Fibroblast of the aortic adventitia (primary cell): ENCODE measurements around the gene IVL. TPM values are rescaled to one million over a fixed set of nuclear protein-coding genes. Genes with fewer than 3 reads are reported as not detected.

ENCODE experiments used
- DNase-seq: peaks from one replicate; pipeline ENCODE4 v3.0.0-alpha.2; 2010; ENCODE audit warnings: low read depth
- H3K4me3 ChIP-seq: 2 replicates; pipeline ENCODE4 v1.5.1; 2011; ENCODE audit warnings: low read depth, mild to moderate bottlenecking, control low read depth, low read length, moderate library complexity
- total RNA-seq: library from RNA; depleted of rRNA; stranded (reverse); fragments of >200 nt; gene quantifications from 2 replicates; pipeline ENCODE4 v1.2.3, GENCODE V29; 2012; ENCODE audit warnings: low replicate concordance
- TF ChIP-seq, protein P1 (sequence below): IDR thresholded peaks from 2 replicates; pipeline ENCODE4 v1.5.1; 2011; ENCODE audit warnings: mild to moderate bottlenecking, low read length, control low read depth, inconsistent platforms; ENCODE audit not compliant: insufficient read depth

IVL gene
- total RNA-seq, 1 donor = not detected

- TF ChIP-seq, protein P1, sequence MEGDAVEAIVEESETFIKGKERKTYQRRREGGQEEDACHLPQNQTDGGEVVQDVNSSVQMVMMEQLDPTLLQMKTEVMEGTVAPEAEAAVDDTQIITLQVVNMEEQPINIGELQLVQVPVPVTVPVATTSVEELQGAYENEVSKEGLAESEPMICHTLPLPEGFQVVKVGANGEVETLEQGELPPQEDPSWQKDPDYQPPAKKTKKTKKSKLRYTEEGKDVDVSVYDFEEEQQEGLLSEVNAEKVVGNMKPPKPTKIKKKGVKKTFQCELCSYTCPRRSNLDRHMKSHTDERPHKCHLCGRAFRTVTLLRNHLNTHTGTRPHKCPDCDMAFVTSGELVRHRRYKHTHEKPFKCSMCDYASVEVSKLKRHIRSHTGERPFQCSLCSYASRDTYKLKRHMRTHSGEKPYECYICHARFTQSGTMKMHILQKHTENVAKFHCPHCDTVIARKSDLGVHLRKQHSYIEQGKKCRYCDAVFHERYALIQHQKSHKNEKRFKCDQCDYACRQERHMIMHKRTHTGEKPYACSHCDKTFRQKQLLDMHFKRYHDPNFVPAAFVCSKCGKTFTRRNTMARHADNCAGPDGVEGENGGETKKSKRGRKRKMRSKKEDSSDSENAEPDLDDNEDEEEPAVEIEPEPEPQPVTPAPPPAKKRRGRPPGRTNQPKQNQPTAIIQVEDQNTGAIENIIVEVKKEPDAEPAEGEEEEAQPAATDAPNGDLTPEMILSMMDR = no peak
- no peak overlapping the region for H3K4me3 ChIP-seq
- no peak for DNase-seq
Observed at GRCh38 chr1:152957561-152957960, 49.2 kb downstream of the IVL start.

DNA sequence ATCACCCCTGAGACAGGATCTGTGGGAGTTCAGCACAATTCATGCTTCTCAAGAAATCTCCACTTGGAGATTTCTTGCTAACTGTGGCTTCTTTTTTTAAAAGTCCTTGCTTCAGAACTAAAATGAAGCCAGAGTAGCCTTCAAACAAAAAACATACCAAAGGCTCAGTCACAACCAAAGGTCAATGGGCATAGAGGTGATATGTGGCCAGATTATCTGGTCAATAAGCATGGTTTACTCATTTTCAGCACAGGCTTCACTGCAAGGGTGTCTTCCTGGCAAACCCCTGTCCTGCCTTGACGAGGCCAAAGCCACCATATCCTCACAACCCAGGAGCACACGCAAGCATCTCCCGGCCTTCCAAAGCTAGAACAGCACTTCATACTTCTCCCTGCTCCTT is 50.9 kb downstream of the IVL start:
- no peak overlapping the region for H3K4me3 ChIP-seq
- TF ChIP-seq, protein P1 = no peak
- no peak for DNase-seq

DNA sequence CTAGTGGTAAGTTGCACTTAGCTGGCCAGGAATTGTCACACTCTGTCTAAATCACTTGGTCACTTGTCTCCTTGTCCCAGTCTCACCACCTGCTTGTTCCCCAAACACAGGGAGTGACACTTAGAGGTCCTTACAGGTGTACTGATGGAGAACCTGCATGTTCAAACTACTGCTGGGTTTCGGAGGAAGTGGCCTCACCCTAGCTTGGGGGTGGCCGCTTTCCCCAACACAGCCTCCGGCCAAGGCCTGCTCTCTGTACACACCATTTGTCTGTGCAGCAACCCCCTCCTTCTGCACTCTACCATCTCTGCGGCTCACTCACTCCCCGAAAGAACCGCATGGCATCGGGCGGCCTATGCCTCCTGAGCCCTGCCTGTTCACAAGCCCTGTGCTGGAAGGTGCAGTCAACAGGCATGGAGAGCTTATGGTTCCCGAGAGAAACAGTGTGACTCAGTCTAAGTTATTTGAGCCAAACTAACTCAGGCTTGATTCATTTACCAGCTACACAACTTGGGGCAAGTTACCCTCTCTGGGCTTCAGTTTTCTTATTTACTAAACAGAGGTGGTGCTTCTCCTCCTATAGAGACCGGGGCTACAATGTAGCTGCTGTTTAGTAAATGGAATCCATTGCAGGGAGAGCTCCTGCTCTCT is 51.6 kb downstream of the IVL start:
- DNase-seq = no peak
- TF ChIP-seq, protein P1 = no peak
- H3K4me3 ChIP-seq = no peak overlapping the region

- no peak overlapping the region for H3K4me3 ChIP-seq
- DNase-seq = no peak
- TF ChIP-seq, protein P1 = no peak
Observed at GRCh38 chr1:152960452-152961044, 52.2 kb downstream of the IVL start.

Other genes starting within 250 kb of the IVL start
- not detected in 2 replicates for gene LCE2D, start 245.2 kb upstream of the IVL start, total RNA-seq
- gene LCE2C, start 233.3 kb upstream of the IVL start, total RNA-seq = not detected in 2 replicates
- gene LCE2B, start 222.4 kb upstream of the IVL start, total RNA-seq = not detected in 2 replicates
- gene LCE2A, start 210.2 kb upstream of the IVL start, total RNA-seq = not detected in 2 replicates
- gene LCE4A, start 200.4 kb upstream of the IVL start, total RNA-seq = not detected in 2 replicates
- not detected in 2 replicates for gene KPRP, start 150.5 kb upstream of the IVL start, total RNA-seq
- not detected in 2 replicates for gene LCE1F, start 133.4 kb upstream of the IVL start, total RNA-seq
- not detected in 2 replicates for gene LCE1E, start 122.3 kb upstream of the IVL start, total RNA-seq
- not detected in 2 replicates for gene LCE1D, start 111.8 kb upstream of the IVL start, total RNA-seq
- not detected in 2 replicates for gene LCE1C, start 101.9 kb upstream of the IVL start, total RNA-seq
- gene LCE1B, start 96.6 kb upstream of the IVL start, total RNA-seq = not detected in 2 replicates
- not detected in 2 replicates for gene LCE1A, start 81.1 kb upstream of the IVL start, total RNA-seq
- gene LCE6A, start 65.7 kb upstream of the IVL start, total RNA-seq = not detected in 2 replicates
- not detected in 2 replicates for gene LCE7A, start 48.5 kb upstream of the IVL start, total RNA-seq
- not detected in 2 replicates for gene SMCP, start 30.2 kb upstream of the IVL start, total RNA-seq
- gene SPRR5, start 38.7 kb downstream of the IVL start, total RNA-seq = not detected in 2 replicates
- gene SPRR4, start 62.1 kb downstream of the IVL start, total RNA-seq = not detected in 2 replicates
- gene SPRR1A, start 75.5 kb downstream of the IVL start, total RNA-seq = not detected in 2 replicates
- not detected in 2 replicates for gene SPRR3, start 93.2 kb downstream of the IVL start, total RNA-seq
- not detected in 2 replicates for gene SPRR1B, start 122.7 kb downstream of the IVL start, total RNA-seq
- not detected in 2 replicates for gene SPRR2D, start 132.6 kb downstream of the IVL start, total RNA-seq
- not detected in 2 replicates for gene SPRR2A, start 149.0 kb downstream of the IVL start, total RNA-seq
- gene SPRR2B, start 163.1 kb downstream of the IVL start, total RNA-seq = not detected in 2 replicates
- not detected in 2 replicates for gene SPRR2E, start 186.0 kb downstream of the IVL start, total RNA-seq
- not detected in 2 replicates for gene SPRR2F, start 205.0 kb downstream of the IVL start, total RNA-seq
- not detected in 2 replicates for gene SPRR2G, start 242.3 kb downstream of the IVL start, total RNA-seq